Tongue (tissue), 2 donors: ENCODE data around the gene CSNK2B. TPM values are rescaled to one million over a fixed set of nuclear protein-coding genes. Genes with fewer than 3 reads are reported as not detected.

Experiments
- DNase-seq: peaks from one replicate; pipeline ENCODE4 v3.0.0-alpha.2; 2015
- total RNA-seq: library from RNA; depleted of rRNA; stranded (reverse); fragments of >200 nt; gene quantifications from one replicate; pipeline ENCODE4 v1.2.3, GENCODE V29; 2014

Gene CSNK2B
- 92.1 TPM for total RNA-seq

DNA sequence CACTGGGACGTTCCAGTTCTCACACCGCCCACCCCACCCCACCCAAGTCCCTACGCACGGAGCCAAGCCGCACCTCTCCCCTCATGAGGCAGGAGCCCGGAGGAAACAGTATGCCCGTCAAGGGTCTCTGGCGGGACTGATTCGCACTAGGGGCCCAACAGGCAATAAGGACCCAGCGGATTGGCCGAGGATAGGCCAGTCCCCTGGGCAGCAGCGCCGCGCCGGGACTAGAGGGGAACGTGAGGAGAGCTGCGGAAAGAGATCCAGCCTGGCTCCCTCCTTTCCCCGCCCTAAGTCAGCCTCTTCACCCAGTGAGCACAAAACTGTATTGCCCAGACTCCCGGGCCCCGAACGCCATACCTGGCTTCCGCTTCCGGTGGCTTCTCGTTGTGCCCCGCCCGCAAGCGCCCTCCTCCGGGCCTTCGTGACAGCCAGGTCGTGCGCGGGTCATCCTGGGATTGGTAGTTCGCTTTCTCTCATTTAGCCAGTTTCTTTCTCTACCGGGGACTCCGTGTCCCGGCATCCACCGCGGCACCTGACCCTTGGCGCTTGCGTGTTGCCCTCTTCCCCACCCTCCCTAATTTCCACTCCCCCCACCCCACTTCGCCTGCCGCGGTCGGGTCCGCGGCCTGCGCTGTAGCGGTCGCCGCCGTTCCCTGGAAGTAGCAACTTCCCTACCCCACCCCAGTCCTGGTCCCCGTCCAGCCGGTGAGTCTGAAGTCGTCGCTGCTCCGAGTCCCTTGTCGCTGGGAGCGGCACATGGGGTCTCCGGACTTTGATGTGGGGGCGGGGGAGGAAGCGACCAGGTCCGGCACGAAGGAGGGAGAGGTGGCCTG, at the start of gene CSNK2B:
Gene CSNK2B, plus strand, starts transcription at position 580 of the 836 bp plus-strand sequence. CDS start 752 bp downstream, outside the sequence.
- peak; percentile 99 for DNase-seq

GRCh38 chr6:31617010-31617409, 48.9 kb upstream of the CSNK2B start:
- DNase-seq = no peak

GRCh38 chr6:31619805-31620585, 45.9 kb upstream of the CSNK2B start:
- peak; percentile 100 for DNase-seq

GRCh38 chr6:31620586-31621319, 45.1 kb upstream of the CSNK2B start, which contains the start of gene PRRC2A:
TSS of gene PRRC2A (plus strand) at chr6:31620715. CDS start at chr6:31622790, 2,075 bp downstream.
- DNase-seq = peak; percentile 90

- peak; percentile 21 for DNase-seq
Observed at GRCh38 chr6:31621320-31621939, 44.5 kb upstream of the CSNK2B start.

DNA sequence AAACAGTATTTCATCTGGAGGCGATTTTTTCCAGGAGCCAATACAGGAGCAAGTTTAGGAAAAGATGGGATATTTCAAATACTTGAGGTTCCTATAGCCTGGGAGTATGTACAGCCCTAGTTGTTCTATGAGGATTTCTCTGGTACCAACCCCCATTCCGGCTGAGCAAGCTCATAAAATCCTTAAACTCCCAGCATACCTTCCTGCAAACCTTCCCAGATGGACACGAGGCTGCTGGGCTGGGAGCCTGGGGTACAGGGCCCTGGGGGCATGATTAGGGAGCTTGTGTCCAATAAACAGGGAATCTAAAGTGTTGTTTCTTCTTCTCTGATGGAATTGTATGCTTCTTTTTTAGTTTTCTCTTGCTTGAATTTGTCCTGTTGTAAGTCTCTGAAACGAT, 43.9 kb upstream of the CSNK2B start:
- DNase-seq = no peak

DNA sequence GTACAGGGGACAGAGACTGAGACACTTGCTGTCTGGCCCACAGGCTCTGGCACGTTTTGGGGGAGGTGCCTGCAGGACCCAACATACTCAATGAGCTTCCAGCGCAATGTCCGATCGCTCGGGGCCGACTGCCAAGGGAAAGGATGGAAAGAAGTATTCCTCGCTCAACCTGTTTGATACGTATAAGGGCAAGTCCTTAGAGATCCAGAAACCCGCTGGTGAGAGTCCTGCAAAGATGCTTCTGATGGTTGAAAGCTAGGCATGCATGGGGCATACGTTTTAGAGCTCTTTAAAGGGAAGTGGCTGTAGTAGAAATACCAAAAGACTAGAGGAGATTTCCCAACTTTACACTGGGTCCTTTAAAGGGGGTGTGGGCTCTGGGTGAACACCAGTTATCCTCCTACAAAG, 43.2 kb upstream of the CSNK2B start:
- no peak for DNase-seq

- no peak for DNase-seq
Observed at GRCh38 chr6:31624070-31624469, 41.8 kb upstream of the CSNK2B start.

- DNase-seq = no peak
Observed at GRCh38 chr6:31626952-31627351, 38.9 kb upstream of the CSNK2B start.

DNA sequence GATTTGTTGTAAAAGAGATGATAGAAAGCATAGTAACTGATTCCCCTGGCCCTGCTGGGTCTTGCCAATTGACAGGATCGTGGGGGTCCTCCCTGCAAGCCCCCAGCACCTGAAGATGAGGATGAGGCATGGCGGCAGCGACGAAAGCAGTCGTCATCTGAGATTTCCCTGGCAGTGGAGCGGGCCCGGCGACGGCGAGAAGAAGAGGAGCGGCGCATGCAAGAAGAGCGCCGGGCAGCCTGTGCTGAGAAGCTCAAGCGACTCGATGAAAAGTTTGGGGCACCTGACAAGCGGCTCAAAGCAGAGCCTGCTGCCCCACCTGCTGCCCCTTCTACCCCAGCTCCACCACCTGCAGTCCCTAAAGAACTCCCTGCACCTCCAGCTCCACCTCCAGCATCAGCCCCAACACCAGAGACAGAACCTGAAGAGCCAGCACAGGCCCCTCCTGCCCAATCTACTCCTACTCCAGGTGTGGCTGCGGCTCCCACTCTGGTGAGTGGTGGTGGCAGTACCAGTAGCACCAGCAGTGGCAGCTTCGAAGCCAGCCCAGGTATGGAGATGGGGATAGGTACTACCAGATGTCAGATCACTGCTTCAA, 38.1 kb upstream of the CSNK2B start:
- no peak for DNase-seq

GRCh38 chr6:31629014-31629413, 36.9 kb upstream of the CSNK2B start:
- no peak for DNase-seq

GRCh38 chr6:31630177-31630934, 35.5 kb upstream of the CSNK2B start:
- no peak for DNase-seq

DNA sequence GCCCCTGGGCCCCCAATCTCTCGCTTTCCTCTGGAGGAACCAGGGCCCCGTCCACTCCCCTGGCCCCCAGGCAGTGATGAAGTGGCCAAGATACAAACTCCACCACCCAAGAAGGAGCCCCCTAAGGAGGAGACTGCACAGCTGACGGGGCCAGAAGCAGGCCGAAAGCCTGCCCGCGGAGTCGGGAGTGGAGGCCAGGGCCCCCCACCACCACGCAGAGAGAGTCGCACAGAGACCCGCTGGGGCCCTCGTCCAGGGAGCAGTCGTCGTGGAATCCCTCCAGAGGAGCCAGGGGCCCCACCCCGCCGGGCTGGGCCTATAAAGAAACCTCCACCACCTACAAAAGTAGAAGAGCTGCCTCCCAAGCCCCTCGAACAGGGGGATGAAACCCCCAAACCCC, 34.7 kb upstream of the CSNK2B start:
- no peak for DNase-seq

GRCh38 chr6:31631681-31632278, 34.1 kb upstream of the CSNK2B start:
- DNase-seq = no peak

- DNase-seq = no peak
Observed at GRCh38 chr6:31632279-31632946, 33.5 kb upstream of the CSNK2B start.

GRCh38 chr6:31633447-31633846, 32.4 kb upstream of the CSNK2B start:
- DNase-seq = no peak

DNA sequence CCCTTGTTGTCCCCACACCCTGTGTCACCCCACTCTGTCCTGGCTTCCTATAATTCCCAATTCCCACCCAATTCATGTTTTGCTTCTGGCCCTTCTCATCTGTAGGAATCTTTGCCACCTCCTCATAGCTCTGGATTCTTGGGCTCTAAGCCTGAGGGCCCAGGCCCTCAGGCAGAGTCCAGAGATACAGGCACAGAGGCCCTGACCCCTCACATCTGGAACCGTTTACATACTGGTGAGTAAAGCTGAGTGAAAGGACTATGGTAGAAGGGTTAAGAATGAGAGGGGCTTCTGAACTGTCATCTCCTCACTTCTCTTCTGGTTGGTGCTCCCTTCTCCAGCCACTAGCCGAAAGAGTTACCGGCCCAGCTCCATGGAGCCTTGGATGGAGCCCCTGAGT, 31.7 kb upstream of the CSNK2B start:
- DNase-seq = no peak

GRCh38 chr6:31634969-31635575, 30.8 kb upstream of the CSNK2B start:
- no peak for DNase-seq
